PC-3 (cell line): ENCODE results near the gene OMP. TPM values are rescaled to one million over a fixed set of nuclear protein-coding genes. Genes with fewer than 3 reads are reported as not detected.

ENCODE experiments used
- ATAC-seq: fragments of 200-7000 bp; cut with Tn5 transposase; 2 replicates; pipeline ENCODE4 v1.9.1; 2020; ENCODE audit warnings: mild to moderate bottlenecking, moderate library complexity
- BruUV-seq: library from RNA; stranded (reverse); fragments of 400-500 nt; replicated peaks from 2 replicates; lab custom pipeline; 2021; lab: Mats Ljungman, UMichigan
- CTCF ChIA-PET: fragments of 300-600 bp; sonication (Branson Sonifier 250); formaldehyde crosslinking; loops from one replicate; lab custom pipeline; 2022; ENCODE audit warnings: antibody characterized with exemption; lab: Charles Lee
- POLR2A ChIA-PET: fragments of 300-600 bp; sonication (Branson Sonifier 250); formaldehyde crosslinking; loops from one replicate; lab custom pipeline; 2022; ENCODE audit warnings: antibody characterized with exemption; ENCODE audit not compliant: unreplicated experiment; lab: Charles Lee
- DNase-seq: peaks from one replicate; pipeline ENCODE4 v3.0.0-alpha.2; 2015
- H2AFZ ChIP-seq: fragments of 300-600 bp; sonication (generic); 2 replicates; pipeline ENCODE4 v1.6.0; 2016; ENCODE audit warnings: antibody characterized with exemption, low read length
- H3F3A ChIP-seq: fragments of 300-600 bp; sonication (generic); one replicate; pipeline ENCODE4 v1.6.0; 2017; ENCODE audit warnings: antibody characterized with exemption, low read length, control low read depth, mild to moderate bottlenecking; ENCODE audit not compliant: unreplicated experiment
- H3K27ac ChIP-seq: fragments of 300-600 bp; sonication (generic); 2 replicates; pipeline ENCODE4 v1.5.1; 2016; ENCODE audit warnings: mild to moderate bottlenecking, low read length
- H3K27me3 ChIP-seq: fragments of 300-600 bp; sonication (generic); 2 replicates; pipeline ENCODE4 v1.6.1; 2016; ENCODE audit warnings: low read length, mixed read lengths
- H3K36me3 ChIP-seq: fragments of 300-600 bp; sonication (generic); 2 replicates; pipeline ENCODE4 v1.6.1; 2016; ENCODE audit warnings: low read depth, mixed run types, low read length, mixed read lengths
- H3K4me1 ChIP-seq: fragments of 300-600 bp; sonication (generic); 2 replicates; pipeline ENCODE4 v1.5.1; 2016; ENCODE audit warnings: low read length; ENCODE audit not compliant: insufficient read depth
- H3K4me2 ChIP-seq: fragments of 300-600 bp; sonication (generic); 2 replicates; pipeline ENCODE4 v1.6.0; 2016; ENCODE audit warnings: low read length
- H3K4me3 ChIP-seq: fragments of 300-600 bp; sonication (generic); 2 replicates; pipeline ENCODE4 v1.5.1; 2016; ENCODE audit warnings: mild to moderate bottlenecking, low read length, mixed read lengths
- H3K79me2 ChIP-seq: fragments of 300-600 bp; sonication (generic); 2 replicates; pipeline ENCODE4 v1.6.1; 2017; ENCODE audit warnings: low read length, mixed read lengths
- H3K9ac ChIP-seq: fragments of 300-600 bp; sonication (generic); 2 replicates; pipeline ENCODE4 v1.6.0; 2016; ENCODE audit warnings: mild to moderate bottlenecking, low read length
- H3K9me2 ChIP-seq: fragments of 300-600 bp; sonication (generic); replicated peaks from 2 replicates; pipeline ENCODE4 v1.6.1; 2016; ENCODE audit warnings: mixed run types, low read length, mixed read lengths
- H3K9me3 ChIP-seq: fragments of 300-600 bp; sonication (generic); 2 replicates; pipeline ENCODE4 v1.6.1; 2016; ENCODE audit warnings: low read length, mixed read lengths
- H4K20me1 ChIP-seq: fragments of 300-600 bp; sonication (generic); 2 replicates; pipeline ENCODE4 v1.6.1; 2016; ENCODE audit warnings: low read length, mixed read lengths
- CTCF ChIP-seq: fragments of 300-600 bp; sonication (generic); conservative IDR thresholded peaks from 2 replicates; pipeline ENCODE4 v1.5.1; 2017; ENCODE audit warnings: antibody characterized with exemption, low read depth, mild to moderate bottlenecking, low read length
- EZH2 ChIP-seq: fragments of 300-600 bp; sonication (generic); IDR thresholded peaks from one replicate; pipeline ENCODE4 v1.6.1; 2017; ENCODE audit warnings: antibody characterized with exemption, mild to moderate bottlenecking, low read length; ENCODE audit not compliant: unreplicated experiment
- EZH2phosphoT487 ChIP-seq: fragments of 300-600 bp; sonication (generic); IDR thresholded peaks from 2 replicates; pipeline ENCODE4 v1.6.1; 2018; ENCODE audit warnings: mild to moderate bottlenecking, antibody characterized with exemption, low read length, borderline replicate concordance
- intact Hi-C: fragments of 100-400 bp; cut with micrococcal nuclease; formaldehyde crosslinking; loops from 2 replicates; pipeline ENCODE4 v1.9.0; 2023
- total RNA-seq: library from RNA; depleted of rRNA; stranded (reverse); fragments of >200 nt; gene quantifications from 2 replicates; pipeline ENCODE4 v1.2.3, GENCODE V29; 2014

The OMP gene
- total RNA-seq, 1 experiment from 2014 or later: not detected

DNA sequence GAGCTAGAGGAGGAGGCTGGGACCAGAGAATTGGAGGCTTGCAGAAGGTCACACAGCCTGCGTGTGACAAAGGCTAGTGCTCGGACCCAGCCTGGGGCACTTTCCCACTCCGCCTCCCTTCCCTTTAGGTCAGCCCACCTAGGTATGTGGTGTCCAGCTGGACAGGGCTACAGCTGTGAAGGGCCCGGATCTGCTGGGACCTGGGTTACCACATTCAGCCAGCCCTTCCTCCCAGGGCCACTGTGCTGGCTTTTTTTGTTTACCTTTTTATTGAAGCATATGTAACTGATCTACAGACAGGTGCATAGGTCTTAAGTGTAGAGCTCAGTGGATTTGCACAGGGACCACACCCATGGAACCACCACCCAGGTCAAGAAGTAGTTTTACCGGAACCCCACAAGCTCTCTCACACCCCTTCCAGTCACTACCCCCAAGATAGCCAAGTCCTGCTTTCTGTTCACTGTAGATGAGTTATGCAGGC lies 27.2 kb upstream of the OMP start:
- ATAC-seq (no peak), DNase-seq (no peak)
- no peaks in the 10 kb centered on the region for H3K27me3 ChIP-seq
- H3F3A ChIP-seq: no peaks in the 10 kb centered on the region
- no peak overlapping the region for H3K27ac ChIP-seq
- no peaks in the 10 kb centered on the region for H3K9me2 ChIP-seq
- ChIA-PET POLR2A (no interaction called here), CTCF (no interaction called here)
- H3K4me3 ChIP-seq: no peak overlapping the region
- H2AFZ ChIP-seq: no peak overlapping the region
- H3K36me3 ChIP-seq: no peaks in the 10 kb centered on the region
- H3K79me2 ChIP-seq: no peaks in the 10 kb centered on the region
- no peaks in the 10 kb centered on the region for H4K20me1 ChIP-seq
- no peak overlapping the region for H3K4me2 ChIP-seq
- intact Hi-C loops: no loop called here
- no peak overlapping the region for H3K9ac ChIP-seq
- no peaks in the 10 kb centered on the region for H3K9me3 ChIP-seq
- TF ChIP-seq EZH2phosphoT487 (no peak), CTCF (no peak), EZH2 (no peak)
- BruUV-seq: no TSS peak
- H3K4me1 ChIP-seq: peaks cover 29% of the 10 kb centered on the region

DNA sequence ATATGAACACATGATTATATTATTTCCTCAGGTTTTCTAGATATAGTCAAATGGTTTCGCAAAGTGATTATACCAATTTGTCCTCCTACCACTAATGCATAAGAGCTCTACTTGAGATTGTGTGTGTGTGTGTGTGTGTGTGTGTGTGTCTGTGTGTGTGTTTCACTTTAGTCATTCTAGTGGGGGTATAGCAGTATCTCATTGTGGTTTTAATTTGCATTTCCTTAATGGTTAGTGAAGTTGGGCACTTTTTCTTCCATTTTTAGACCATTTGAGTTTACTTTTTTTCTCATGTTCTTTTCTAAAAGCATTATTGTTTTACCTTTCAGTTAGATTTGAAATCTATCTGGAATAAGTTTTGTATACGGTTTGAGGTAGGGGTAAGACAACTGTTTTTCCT lies 23.0 kb upstream of the OMP start:
- intact Hi-C loops: no loop called here
- BruUV-seq: no TSS peak
- Histone ChIP-seq H3K36me3 (no peaks in the 10 kb centered on the region), H2AFZ (no peak overlapping the region), H3K27me3 (no peaks in the 10 kb centered on the region), H3K4me3 (no peak overlapping the region), H3K9me2 (no peaks in the 10 kb centered on the region), H4K20me1 (no peaks in the 10 kb centered on the region), H3F3A (no peaks in the 10 kb centered on the region), H3K4me1 (no peaks in the 10 kb centered on the region), H3K27ac (no peak overlapping the region), H3K4me2 (no peak overlapping the region), H3K79me2 (no peaks in the 10 kb centered on the region), H3K9me3 (no peaks in the 10 kb centered on the region), H3K9ac (no peak overlapping the region)
- ChIA-PET POLR2A (no interaction called here), CTCF (no interaction called here)
- no peak for TF ChIP-seq CTCF
- no peak for TF ChIP-seq EZH2
- TF ChIP-seq EZH2phosphoT487: no peak
- no peak for ATAC-seq
- no peak for DNase-seq

- no peaks in the 10 kb centered on the region for H4K20me1 ChIP-seq
- H3K27ac ChIP-seq: no peak overlapping the region
- H3K9me2 ChIP-seq: no peaks in the 10 kb centered on the region
- no peak; the same call in 1 of the 2 replicates for ATAC-seq
- H3K9me3 ChIP-seq: no peaks in the 10 kb centered on the region
- no TSS peak for BruUV-seq
- no peak overlapping the region for H3K4me3 ChIP-seq
- CTCF ChIA-PET: no interaction called here
- intact Hi-C loops: no loop called here
- no peaks in the 10 kb centered on the region for H3F3A ChIP-seq
- TF ChIP-seq EZH2 (no peak), CTCF (no peak), EZH2phosphoT487 (no peak)
- H2AFZ ChIP-seq: no peak overlapping the region
- H3K4me1 ChIP-seq: no peaks in the 10 kb centered on the region
- no peaks in the 10 kb centered on the region for H3K36me3 ChIP-seq
- DNase-seq: no peak
- POLR2A ChIA-PET: no interaction called here
- no peak overlapping the region for H3K9ac ChIP-seq
- no peak overlapping the region for H3K4me2 ChIP-seq
- no peaks in the 10 kb centered on the region for H3K27me3 ChIP-seq
- H3K79me2 ChIP-seq: no peaks in the 10 kb centered on the region
These were observed 21.9 kb upstream of the OMP start for GRCh38 chr11:77080643-77081210.
